ENCODE data around the gene KPNA4.

KPNA4 gene

DNA sequence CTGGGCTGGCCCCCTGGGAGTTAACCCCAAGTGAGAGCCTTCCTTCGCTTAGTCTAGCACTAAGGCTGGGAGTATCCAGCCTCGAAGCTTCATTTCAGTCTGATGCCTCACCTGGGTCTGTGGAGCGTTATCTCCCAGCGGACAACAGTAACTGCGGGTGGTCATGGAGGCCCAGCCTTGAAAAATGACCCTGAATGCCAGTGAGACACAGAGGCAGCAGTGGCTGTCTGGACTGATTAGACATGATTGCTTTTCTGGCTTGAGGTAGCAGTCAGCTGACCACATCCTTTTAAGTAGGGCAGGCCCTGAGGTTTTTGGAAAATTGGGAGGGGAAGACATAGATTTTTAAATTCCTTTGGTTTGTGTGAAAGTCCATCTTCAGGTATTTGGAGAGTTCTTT lies 87.6 kb downstream of the KPNA4 start:
- DNase-seq (ENCODE audit: low spot score) = no peak
- Histone ChIP-seq H3K27ac (no peak overlapping the region), H3K4me3 (no peak overlapping the region)
- TF ChIP-seq, protein P1, sequence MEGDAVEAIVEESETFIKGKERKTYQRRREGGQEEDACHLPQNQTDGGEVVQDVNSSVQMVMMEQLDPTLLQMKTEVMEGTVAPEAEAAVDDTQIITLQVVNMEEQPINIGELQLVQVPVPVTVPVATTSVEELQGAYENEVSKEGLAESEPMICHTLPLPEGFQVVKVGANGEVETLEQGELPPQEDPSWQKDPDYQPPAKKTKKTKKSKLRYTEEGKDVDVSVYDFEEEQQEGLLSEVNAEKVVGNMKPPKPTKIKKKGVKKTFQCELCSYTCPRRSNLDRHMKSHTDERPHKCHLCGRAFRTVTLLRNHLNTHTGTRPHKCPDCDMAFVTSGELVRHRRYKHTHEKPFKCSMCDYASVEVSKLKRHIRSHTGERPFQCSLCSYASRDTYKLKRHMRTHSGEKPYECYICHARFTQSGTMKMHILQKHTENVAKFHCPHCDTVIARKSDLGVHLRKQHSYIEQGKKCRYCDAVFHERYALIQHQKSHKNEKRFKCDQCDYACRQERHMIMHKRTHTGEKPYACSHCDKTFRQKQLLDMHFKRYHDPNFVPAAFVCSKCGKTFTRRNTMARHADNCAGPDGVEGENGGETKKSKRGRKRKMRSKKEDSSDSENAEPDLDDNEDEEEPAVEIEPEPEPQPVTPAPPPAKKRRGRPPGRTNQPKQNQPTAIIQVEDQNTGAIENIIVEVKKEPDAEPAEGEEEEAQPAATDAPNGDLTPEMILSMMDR (IDR thresholded peaks at IDR 0.05) = no peak

DNA sequence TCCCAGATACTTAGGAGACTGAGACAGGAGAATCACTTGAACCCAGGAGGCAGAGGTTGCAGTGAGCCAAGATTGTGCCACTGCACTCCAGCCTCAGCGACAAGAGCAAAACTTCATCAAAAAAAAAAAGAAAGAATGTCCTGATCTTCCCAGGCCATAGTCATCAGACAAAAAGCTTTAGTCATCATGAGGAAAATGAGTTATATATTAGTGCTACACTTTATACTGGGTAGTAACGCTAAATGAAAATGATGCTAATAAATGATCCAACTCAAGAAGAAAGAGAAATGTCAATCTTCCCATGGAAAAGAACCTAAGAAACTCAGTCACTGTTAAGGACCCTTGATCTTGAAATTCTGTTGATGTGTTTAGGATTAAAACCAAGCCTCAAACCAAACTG lies 89.5 kb downstream of the KPNA4 start:
- no peak for DNase-seq (ENCODE audit: low spot score)
- TF ChIP-seq, protein P1 (IDR thresholded peaks at IDR 0.05) = no peak
- no peak overlapping the region for H3K4me3 ChIP-seq
- H3K27ac ChIP-seq = no peak overlapping the region

DNA sequence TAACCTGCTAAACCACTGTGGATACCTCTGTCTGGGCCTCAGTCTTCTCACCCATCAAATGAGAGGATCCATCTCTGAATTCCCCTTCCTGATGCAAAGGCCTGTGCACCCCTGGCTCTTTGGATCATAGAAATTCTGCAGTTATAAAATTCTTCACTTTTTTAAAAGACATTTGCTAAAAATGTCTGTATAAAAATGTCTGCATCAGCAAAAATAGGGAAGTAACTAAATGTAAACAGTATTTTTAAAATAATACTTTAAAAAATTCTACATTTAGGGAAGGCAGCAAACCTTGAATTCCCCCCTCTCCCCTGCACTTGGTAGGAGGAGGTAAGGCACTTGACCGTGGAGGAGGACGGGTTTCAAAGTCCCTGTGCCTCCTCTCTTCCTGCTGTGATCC lies 90.2 kb downstream of the KPNA4 start:
- no peak for DNase-seq (ENCODE audit: low spot score)
- TF ChIP-seq, protein P1 (IDR thresholded peaks at IDR 0.05) = no peak
- H3K4me3 ChIP-seq = no peak overlapping the region
- H3K27ac ChIP-seq = no peak overlapping the region

DNA sequence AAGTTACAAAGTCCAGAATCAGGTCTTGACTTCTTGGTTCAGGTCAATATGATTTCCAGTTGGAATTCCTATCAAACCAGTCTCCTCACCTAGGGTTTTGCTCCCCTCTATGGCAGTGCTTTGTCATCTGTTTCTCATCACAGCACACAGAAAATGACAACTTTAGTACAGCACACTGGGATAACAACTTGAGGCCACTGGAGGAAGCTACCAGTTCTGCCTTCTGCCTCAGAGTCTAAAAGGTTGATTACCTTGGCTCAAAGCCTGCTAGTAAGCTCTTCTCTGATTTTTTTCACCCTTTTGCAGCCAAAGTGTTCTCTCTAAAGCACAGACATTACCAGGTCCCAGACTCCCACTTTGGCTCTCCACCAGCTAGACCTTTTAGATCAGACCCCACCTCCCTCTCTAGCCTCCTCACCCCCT lies 90.9 kb downstream of the KPNA4 start:
- Histone ChIP-seq H3K27ac (no peak overlapping the region), H3K4me3 (no peak overlapping the region)
- TF ChIP-seq, protein P1 (IDR thresholded peaks at IDR 0.05) = no peak
- no peak for DNase-seq (ENCODE audit: low spot score)

DNA sequence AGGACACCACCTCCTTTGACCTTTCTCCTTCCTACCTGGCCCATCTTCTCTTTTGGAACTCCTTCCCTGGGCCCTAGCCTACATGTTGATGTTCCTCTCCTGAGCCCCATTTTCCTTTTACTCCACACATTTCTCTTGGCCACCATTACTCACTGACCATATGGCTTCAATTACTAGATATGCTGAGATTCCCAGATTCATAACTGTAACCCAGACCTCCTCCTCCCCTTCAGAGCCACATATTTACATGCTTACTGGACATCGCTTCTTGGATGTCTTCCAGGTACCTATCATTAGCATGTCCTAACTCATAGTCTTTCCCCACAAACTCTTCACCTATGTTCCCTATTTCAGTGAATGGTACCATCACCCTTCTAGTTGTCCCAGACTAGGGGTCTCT lies 91.4 kb downstream of the KPNA4 start:
- DNase-seq (ENCODE audit: low spot score) = no peak
- Histone ChIP-seq H3K4me3 (no peak overlapping the region), H3K27ac (no peak overlapping the region)
- TF ChIP-seq, protein P1 (IDR thresholded peaks at IDR 0.05) = no peak

DNA sequence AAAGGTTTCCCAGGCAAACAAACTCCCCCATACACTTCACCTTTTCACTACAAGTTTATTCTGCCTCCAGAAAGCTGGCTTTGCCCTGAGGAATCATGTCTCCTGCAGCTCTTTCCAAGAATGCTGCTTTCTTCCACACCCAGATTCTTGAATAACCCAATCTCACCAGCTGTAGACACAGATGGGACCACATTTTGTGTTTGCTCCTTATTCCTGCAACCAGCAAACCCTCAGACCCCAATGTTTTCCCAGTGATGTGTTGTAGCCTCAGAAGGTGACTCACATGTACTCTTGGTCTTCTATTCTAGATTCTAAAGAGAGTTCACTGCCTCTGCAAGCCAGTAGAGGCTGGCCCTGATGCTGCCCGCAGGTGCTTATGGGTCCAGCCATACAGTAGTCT lies 92.2 kb downstream of the KPNA4 start:
- no peak overlapping the region for H3K4me3 ChIP-seq
- no peak for DNase-seq (ENCODE audit: low spot score)
- H3K27ac ChIP-seq = no peak overlapping the region
- TF ChIP-seq, protein P1 (IDR thresholded peaks at IDR 0.05) = no peak

DNA sequence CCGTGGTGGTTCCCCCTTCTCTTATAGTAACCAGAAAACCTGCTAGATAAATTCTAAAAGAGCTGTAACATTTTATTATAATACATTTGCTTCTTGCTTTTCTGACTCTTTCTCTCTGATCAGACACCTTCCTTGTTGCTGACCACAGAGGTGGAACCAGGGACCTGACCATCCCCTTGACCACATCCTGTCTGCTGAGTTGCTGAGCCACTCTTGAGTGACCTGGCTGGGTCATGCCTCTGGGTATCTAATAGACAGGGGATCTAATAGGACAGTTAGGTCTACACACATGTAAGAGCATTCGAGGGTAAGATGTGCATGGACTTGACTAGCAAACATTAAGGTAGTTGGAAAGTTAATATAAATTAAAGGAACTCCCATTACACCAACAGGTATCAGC lies 93.0 kb downstream of the KPNA4 start:
- TF ChIP-seq, protein P1 (IDR thresholded peaks at IDR 0.05) = no peak
- DNase-seq (ENCODE audit: low spot score) = no peak
- H3K4me3 ChIP-seq = no peak overlapping the region
- H3K27ac ChIP-seq = no peak overlapping the region

Data from coronary artery (tissue), 2 donors.